ENCODE data around the gene PNPLA8.

- TF ChIP-seq CTCF (conservative IDR thresholded peaks at IDR 0.05; ENCODE audit: low read length) (no peak), EZH2phosphoT487 (IDR thresholded peaks at IDR 0.05; ENCODE audit: borderline replicate concordance, low read depth, low read length) (no peak)
These were observed 58.5 kb downstream of the PNPLA8 start for GRCh38 chr7:108467391-108467790.
